Prostate gland (tissue), 2 donors: Measurements from ENCODE around the gene BCL2L2. TPM values are rescaled to one million over a fixed set of nuclear protein-coding genes. Genes with fewer than 3 reads are reported as not detected.

ENCODE experiments used
- DNase-seq: peaks from one replicate; pipeline ENCODE4 v3.0.0-alpha.2; 2019; ENCODE audit warnings: low spot score
- H3K27ac ChIP-seq, 2 donors: fragments of 200-600 bp; sonication (generic); 2 replicates each; pipeline ENCODE4 v1.5.1; 2017 to 2019
- H3K27me3 ChIP-seq: fragments of 200-600 bp; sonication (generic); replicated peaks from 2 replicates; pipeline ENCODE4 v1.5.1; 2019; ENCODE audit not compliant: insufficient read depth
- H3K36me3 ChIP-seq, 2 donors: fragments of 200-600 bp; sonication (generic); 1 replicate in 1 of 2; 2 replicates in 1 of 2; pipeline versions ENCODE4 v1.5.1 to v1.8.1; 2017 to 2019
- H3K4me1 ChIP-seq: fragments of 200-600 bp; sonication (generic); replicated peaks from 2 replicates; pipeline ENCODE4 v1.5.1; 2019
- H3K4me3 ChIP-seq, 2 donors: fragments of 200-600 bp; sonication (generic); 2 replicates each; pipeline ENCODE4 v1.5.1; 2017 to 2019
- H3K9me3 ChIP-seq: fragments of 200-600 bp; sonication (generic); 2 replicates; pipeline ENCODE4 v1.5.1; 2017
- POLR2A ChIP-seq: fragments of 450-650 bp; IDR thresholded peaks from one replicate; pipeline ENCODE4 v1.6.1; 2016; ENCODE audit warnings: antibody characterized with exemption, mild to moderate bottlenecking
- POLR2AphosphoS5 ChIP-seq: sonication (generic); formaldehyde crosslinking; IDR thresholded peaks from one replicate; pipeline ENCODE4 v1.6.1; 2017; ENCODE audit warnings: antibody characterized with exemption
- WGBS: methylation state at CpG from one replicate; pipeline ENCODE4 v1.1.5; 2018; 5-methylcytosine and 5-hydroxymethylcytosine counted together
- intact Hi-C: fragments of 100-400 bp; cut with DNase I; formaldehyde crosslinking; loops from one replicate; pipeline ENCODE4 v1.14.2; 2022
- total RNA-seq, 2 donors: library from RNA; depleted of rRNA; stranded (reverse); fragments of >200 nt; gene quantifications; one replicate each; pipeline ENCODE4 v1.1.0, GENCODE V29; 2016
- TF ChIP-seq, protein P1 (sequence below), 4 experiments: fragments of 200-600 bp in 2 of 4; fragments of 450-650 bp in 2 of 4; sonication (generic) in 2 of 4; IDR thresholded peaks; 1 replicate in 3 of 4; 2 replicates in 1 of 4; pipeline ENCODE4 v1.5.1; 2016 to 2019; ENCODE audit warnings: antibody characterized with exemption in 4 of 4, mild to moderate bottlenecking in 2 of 4, moderate library complexity in 2 of 4

Gene BCL2L2
- total RNA-seq, 2 donors from 2014 or later = 45.4 to 87.3 TPM

DNA sequence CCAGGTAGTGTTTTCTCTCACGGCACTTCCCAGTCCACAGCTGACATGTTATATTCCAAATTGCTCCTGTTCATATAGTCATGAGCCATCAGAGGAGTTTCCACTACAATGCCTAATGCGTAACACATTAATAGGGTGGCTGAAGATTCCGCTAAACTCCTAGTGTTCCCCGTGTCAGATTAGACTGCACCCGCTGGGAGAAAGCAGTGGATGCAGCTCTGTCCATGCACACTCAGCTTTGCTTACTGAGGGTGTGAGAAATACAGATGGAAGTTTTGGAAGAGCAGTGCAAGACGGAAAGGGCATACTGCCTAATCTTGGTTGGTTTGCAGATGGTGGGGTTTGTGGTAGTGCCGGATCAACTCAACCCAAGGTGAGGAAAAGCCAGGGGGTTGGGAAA lies 9.5 kb upstream of the BCL2L2 start:
- TF ChIP-seq, protein P1, sequence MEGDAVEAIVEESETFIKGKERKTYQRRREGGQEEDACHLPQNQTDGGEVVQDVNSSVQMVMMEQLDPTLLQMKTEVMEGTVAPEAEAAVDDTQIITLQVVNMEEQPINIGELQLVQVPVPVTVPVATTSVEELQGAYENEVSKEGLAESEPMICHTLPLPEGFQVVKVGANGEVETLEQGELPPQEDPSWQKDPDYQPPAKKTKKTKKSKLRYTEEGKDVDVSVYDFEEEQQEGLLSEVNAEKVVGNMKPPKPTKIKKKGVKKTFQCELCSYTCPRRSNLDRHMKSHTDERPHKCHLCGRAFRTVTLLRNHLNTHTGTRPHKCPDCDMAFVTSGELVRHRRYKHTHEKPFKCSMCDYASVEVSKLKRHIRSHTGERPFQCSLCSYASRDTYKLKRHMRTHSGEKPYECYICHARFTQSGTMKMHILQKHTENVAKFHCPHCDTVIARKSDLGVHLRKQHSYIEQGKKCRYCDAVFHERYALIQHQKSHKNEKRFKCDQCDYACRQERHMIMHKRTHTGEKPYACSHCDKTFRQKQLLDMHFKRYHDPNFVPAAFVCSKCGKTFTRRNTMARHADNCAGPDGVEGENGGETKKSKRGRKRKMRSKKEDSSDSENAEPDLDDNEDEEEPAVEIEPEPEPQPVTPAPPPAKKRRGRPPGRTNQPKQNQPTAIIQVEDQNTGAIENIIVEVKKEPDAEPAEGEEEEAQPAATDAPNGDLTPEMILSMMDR (IDR thresholded peaks at IDR 0.05) = no peak
- TF ChIP-seq POLR2A (no peak), POLR2AphosphoS5 (no peak)
- no peaks in the 10 kb centered on the region for H3K27me3 ChIP-seq
- H3K4me1 ChIP-seq = no peaks in the 10 kb centered on the region
- intact Hi-C loops = no loop called here
- H3K36me3 ChIP-seq = no peaks in the 10 kb centered on the region
- H3K9me3 ChIP-seq = no peaks in the 10 kb centered on the region
- 89% methylated on average over 7 of the region's 7 CpGs for WGBS
- no peak overlapping the region for H3K27ac ChIP-seq
- no peak overlapping the region for H3K4me3 ChIP-seq
- no peak for DNase-seq

DNA sequence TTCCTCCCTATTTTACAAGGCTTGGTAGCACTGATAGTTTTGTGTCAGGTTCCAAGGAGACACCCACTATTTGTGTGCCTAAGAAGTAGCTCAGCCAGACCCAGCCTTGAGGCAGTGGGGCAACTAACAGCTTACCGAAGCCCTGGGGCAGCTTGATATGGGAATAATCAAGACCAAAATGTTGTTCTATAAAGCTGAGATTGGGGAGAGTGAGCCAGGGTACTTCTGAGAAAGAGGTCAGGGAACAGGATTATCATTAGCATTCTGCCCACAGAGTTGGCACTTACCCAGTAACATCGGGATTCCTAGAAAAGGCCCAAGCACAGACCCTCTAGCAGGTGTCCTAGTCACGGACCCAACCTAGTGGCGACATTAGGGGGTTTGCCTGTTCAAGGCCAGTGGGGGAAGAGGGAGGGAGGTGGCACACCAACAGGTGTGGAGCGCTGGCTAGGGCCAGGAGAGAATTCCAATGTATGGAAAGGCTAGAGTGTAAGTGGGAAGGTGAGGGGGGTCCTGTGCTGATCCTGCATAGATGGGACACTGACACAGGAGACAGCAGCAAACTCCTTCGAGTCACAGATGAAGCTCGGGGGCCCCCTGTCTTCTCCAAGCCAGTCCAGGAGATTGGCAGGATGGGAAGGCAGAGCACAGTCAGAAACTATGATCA lies 8.9 kb upstream of the BCL2L2 start:
- TF ChIP-seq, protein P1 (IDR thresholded peaks at IDR 0.05) = no peak
- TF ChIP-seq POLR2AphosphoS5 = no peak
- intact Hi-C loops = no loop called here

DNA sequence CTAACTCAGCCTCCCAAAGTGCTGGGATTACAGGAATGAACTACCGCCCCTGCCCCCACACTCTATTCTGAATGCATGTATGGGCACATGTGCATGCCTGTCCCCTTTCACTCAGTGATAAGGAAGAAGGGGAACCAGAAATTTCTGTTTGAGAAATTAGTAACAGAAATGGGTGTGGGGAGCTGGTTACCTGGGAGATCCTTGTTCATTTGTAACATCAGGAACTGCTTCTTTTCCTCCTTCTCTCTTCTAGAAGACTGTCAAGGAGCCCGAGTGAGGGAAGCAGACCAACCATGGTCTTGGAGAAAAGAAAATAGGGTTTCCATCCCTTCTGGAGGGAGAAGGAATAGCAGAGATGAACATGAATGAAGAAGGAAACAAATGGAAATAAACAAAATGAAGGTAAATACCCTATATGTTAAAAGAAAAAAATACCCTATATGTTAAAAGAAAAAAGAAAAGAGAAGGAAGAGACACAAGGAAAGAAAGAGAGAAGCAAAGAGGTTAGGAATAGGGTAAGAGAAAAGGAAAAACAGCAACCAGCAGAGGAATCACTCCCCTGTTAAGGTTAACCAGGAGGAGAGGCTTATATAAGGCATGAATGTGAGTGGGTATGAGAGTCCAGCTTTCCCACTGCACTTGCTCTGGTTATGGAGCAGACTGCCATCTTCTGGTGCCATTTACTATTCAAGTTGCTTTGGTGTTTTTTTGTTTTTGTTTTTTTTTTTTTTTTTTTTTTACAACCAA lies 7.2 kb upstream of the BCL2L2 start:
- WGBS = 59% methylated on average over 2 of the region's 2 CpGs
- TF ChIP-seq POLR2A = no peak
- TF ChIP-seq, protein P1 (IDR thresholded peaks at IDR 0.05) = no peak
- no peak for TF ChIP-seq POLR2AphosphoS5
- no peaks in the 10 kb centered on the region for H3K4me1 ChIP-seq
- H3K27ac ChIP-seq = peak overlapping the region in 1 of 2 donors; percentile 2
- intact Hi-C loops = no loop called here
- no peaks in the 10 kb centered on the region for H3K36me3 ChIP-seq
- H3K27me3 ChIP-seq = no peaks in the 10 kb centered on the region
- DNase-seq = no peak
- no peaks in the 10 kb centered on the region for H3K9me3 ChIP-seq
- no peak overlapping the region for H3K4me3 ChIP-seq

More for the DNA sequence above, 8.9 kb upstream of the BCL2L2 start:
- WGBS = 74% methylated on average over 7 of the region's 7 CpGs
- Histone ChIP-seq H3K36me3 (no peaks in the 10 kb centered on the region), H3K27me3 (no peaks in the 10 kb centered on the region), H3K4me1 (no peaks in the 10 kb centered on the region), H3K9me3 (no peaks in the 10 kb centered on the region), H3K27ac (no peak overlapping the region), H3K4me3 (no peak overlapping the region)
- DNase-seq = no peak

DNA sequence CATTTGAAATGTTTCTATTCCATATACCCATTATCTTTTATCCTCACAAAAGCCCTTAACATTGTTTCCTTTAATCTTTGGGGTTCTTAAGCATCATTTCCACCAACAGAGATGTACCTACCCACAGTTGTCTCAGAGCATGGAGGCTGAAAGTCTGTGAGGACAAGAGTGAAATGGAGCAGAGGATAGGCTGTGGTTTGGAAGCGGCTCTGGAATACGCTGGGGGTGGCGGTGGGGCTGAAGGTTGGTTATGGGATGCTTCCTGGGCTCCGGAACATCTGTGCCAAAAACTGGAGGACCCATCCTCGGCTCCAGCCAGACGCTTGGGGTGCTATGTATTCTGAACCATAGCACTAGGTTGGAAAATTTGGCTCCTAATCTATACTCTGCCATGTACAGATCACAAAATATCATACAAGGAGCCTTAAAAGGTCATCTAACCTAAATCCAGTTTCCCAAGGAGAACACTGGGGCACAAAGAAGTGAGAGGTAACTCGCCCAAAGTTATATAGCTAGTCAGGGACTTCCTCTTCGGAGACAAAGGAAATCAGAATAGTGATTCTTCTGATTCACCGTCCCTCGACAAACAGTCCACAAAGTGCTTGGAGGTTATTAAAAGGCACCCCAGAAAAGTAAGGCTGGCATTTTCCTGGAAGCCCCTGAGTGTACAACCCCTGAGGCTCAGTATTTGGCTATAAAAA lies 6.5 kb upstream of the BCL2L2 start:
- TF ChIP-seq POLR2A = no peak
- TF ChIP-seq, protein P1 (IDR thresholded peaks at IDR 0.05) = no peak
- TF ChIP-seq POLR2AphosphoS5 = no peak
- H3K36me3 ChIP-seq = no peaks in the 10 kb centered on the region
- peak overlapping the region; percentile 98 to 99 for H3K27ac ChIP-seq
- DNase-seq = no peak
- 60% methylated on average over 10 of the region's 10 CpGs for WGBS
- no peaks in the 10 kb centered on the region for H3K9me3 ChIP-seq
- no peaks in the 10 kb centered on the region for H3K27me3 ChIP-seq
- H3K4me1 ChIP-seq = no peaks in the 10 kb centered on the region
- H3K4me3 ChIP-seq = peak overlapping the region; percentile 51 to 63
- intact Hi-C loops = loop anchor here (10.0 kb wide), 1 partner anchor 175 kb away; no protein-coding TSS in a partner anchor
